K562 (cell line): Measurements from ENCODE around the gene MOCOS. TPM values are rescaled to one million over a fixed set of nuclear protein-coding genes. Genes with fewer than 3 reads are reported as not detected.
A peak's percentile ranks its signal among the peaks of the same experiment; 100 is the strongest.

Experiments
- ATAC-seq: fragments of 200-7000 bp; cut with Tn5 transposase; 3 replicates; pipeline ENCODE4 v1.9.1; 2020; ENCODE audit warnings: moderate library complexity
- BruUV-seq: library from RNA; stranded (reverse); fragments of 400-500 nt; replicated peaks from 2 replicates; lab custom pipeline; 2021; lab: Mats Ljungman, UMichigan
- CTCF ChIA-PET: fragments of 300-600 bp; formaldehyde crosslinking; extraction: SDS; loops from one replicate; lab custom pipeline; 2021; ENCODE audit warnings: low intra/inter-chr PET ratio; lab: Yijun Ruan, JAX
- POLR2A ChIA-PET: fragments of 300-600, 350-650 bp; sonication (Branson Sonifier 250); formaldehyde crosslinking; extraction: SDS; loops from one replicate; lab custom pipeline; 2021; ENCODE audit warnings: antibody characterized with exemption, inconsistent platforms; lab: Yijun Ruan, JAX
- DNase-seq, 4 experiments: peaks; one replicate each; pipeline versions ENCODE4 v3.0.0 to v3.0.0-alpha.2; 2011 to 2018; ENCODE audit warnings: low spot score in 3 of 4, mixed read lengths in 3 of 4; ENCODE audit errors: extremely low read depth in 1 of 4
- FAIRE-seq: peaks from 2 replicates; lab custom pipeline; 2011; peaks lifted over from hg19 to GRCh38; lab: Jason Lieb, UNC
- H2AFZ ChIP-seq: 2 replicates; pipeline ENCODE4 v1.6.0; 2011; ENCODE audit warnings: low read depth, low read length, control low read depth, inconsistent platforms
- H3K27ac ChIP-seq: fragments of 200-600 bp; 3 replicates; pipeline ENCODE4 v1.8.0; 2011; ENCODE audit warnings: low read depth, mild to moderate bottlenecking, control low read depth, inconsistent platforms, low read length, moderate library complexity, mixed read lengths; ENCODE audit errors: extremely low read depth
- H3K27me3 ChIP-seq, 2 experiments: fragments of 300-600 bp in 1 of 2; 2 replicates in 1 of 2; 3 replicates in 1 of 2; pipeline versions ENCODE4 v1.6.0 to v1.8.0; 2011; ENCODE audit warnings: inconsistent platforms in 2 of 2, low read length in 2 of 2, mild to moderate bottlenecking in 1 of 2, mixed read lengths in 1 of 2, moderate library complexity in 1 of 2; ENCODE audit not compliant: control insufficient read depth in 2 of 2, insufficient read depth in 2 of 2
- H3K36me3 ChIP-seq: fragments of 300-600 bp; 3 replicates; pipeline ENCODE4 v1.8.0; 2011; ENCODE audit warnings: mild to moderate bottlenecking, low read length, inconsistent platforms; ENCODE audit not compliant: control insufficient read depth, insufficient read depth
- H3K4me1 ChIP-seq, 2 experiments: fragments of 200-600 bp in 1 of 2; replicated peaks in 1 of 2; 2 replicates in 1 of 2; 3 replicates in 1 of 2; pipeline versions ENCODE4 v1.5.1 to v1.8.0; 2011; ENCODE audit warnings: inconsistent platforms in 2 of 2, low read length in 2 of 2, mild to moderate bottlenecking in 1 of 2, mixed read lengths in 1 of 2, moderate library complexity in 1 of 2; ENCODE audit not compliant: control insufficient read depth in 2 of 2, insufficient read depth in 2 of 2
- H3K4me2 ChIP-seq: 2 replicates; pipeline ENCODE4 v1.6.1; 2011; ENCODE audit warnings: low read length, control low read depth, inconsistent platforms, mixed read lengths; ENCODE audit not compliant: insufficient read depth
- H3K4me3 ChIP-seq: fragments of 200-600 bp; sonication (generic), shearing (Covaris generic); 2 replicates; pipeline ENCODE4 v1.5.1; 2016; ENCODE audit warnings: control low read depth, inconsistent platforms
- H3K79me2 ChIP-seq: fragments of 200-600 bp; 3 replicates; pipeline ENCODE4 v1.8.0; 2011; ENCODE audit warnings: low read length, inconsistent platforms; ENCODE audit not compliant: control insufficient read depth, insufficient read depth
- H3K9ac ChIP-seq, 2 experiments: 2 replicates each; pipeline versions ENCODE4 v1.6.0 to v1.6.1; 2011; ENCODE audit warnings: low read depth in 2 of 2, low read length in 2 of 2, control low read depth in 1 of 2, inconsistent platforms in 1 of 2, mild to moderate bottlenecking in 1 of 2, mixed read lengths in 1 of 2; ENCODE audit not compliant: insufficient read depth in 1 of 2
- H3K9me1 ChIP-seq: one replicate; pipeline ENCODE4 v1.6.0; 2011; ENCODE audit warnings: inconsistent platforms, mild to moderate bottlenecking, low read length, moderate library complexity; ENCODE audit not compliant: control insufficient read depth, insufficient read depth
- H3K9me3 ChIP-seq: replicated peaks from 2 replicates; pipeline ENCODE4 v1.5.1; 2011; ENCODE audit warnings: low read depth, low read length, inconsistent platforms; ENCODE audit not compliant: control insufficient read depth, insufficient read depth
- H4K20me1 ChIP-seq: replicated peaks from 2 replicates; pipeline ENCODE4 v1.6.1; 2011; ENCODE audit warnings: low read length, inconsistent platforms, mixed read lengths; ENCODE audit not compliant: control insufficient read depth, insufficient read depth
- C11orf30 ChIP-seq: fragments of 450-650 bp; IDR thresholded peaks from 2 replicates; pipeline ENCODE4 v1.6.1; 2016; ENCODE audit warnings: low read depth, mild to moderate bottlenecking
- KDM2B ChIP-seq: fragments of 250-450 bp; sonication (Bioruptor Pico); IDR thresholded peaks from 2 replicates; pipeline ENCODE4 v1.8.0; 2021; ENCODE audit warnings: mild to moderate bottlenecking, moderate library complexity
- MCM2 ChIP-seq: fragments of 450-650 bp; IDR thresholded peaks from 2 replicates; pipeline ENCODE4 v1.6.1; 2017; ENCODE audit warnings: low read depth, mild to moderate bottlenecking
- NBN ChIP-seq: fragments of 450-650 bp; IDR thresholded peaks from 2 replicates; pipeline ENCODE4 v1.6.1; 2016; ENCODE audit warnings: low read depth, mild to moderate bottlenecking
- NCOA1 ChIP-seq: fragments of 450-650 bp; IDR thresholded peaks from 2 replicates; pipeline ENCODE4 v1.6.1; 2016; ENCODE audit warnings: low read depth
- NFIX ChIP-seq: fragments of 250-450 bp; sonication (Bioruptor Pico); IDR thresholded peaks from 2 replicates; pipeline ENCODE4 v1.4.0; 2020; ENCODE audit warnings: low read depth, mild to moderate bottlenecking, moderate library complexity
- PCBP2 ChIP-seq: fragments of 200-400 bp; formaldehyde crosslinking; IDR thresholded peaks from 2 replicates; pipeline ENCODE4 v1.6.1; 2018; ENCODE audit warnings: low read length, low read depth, mild to moderate bottlenecking, moderate library complexity; ENCODE audit not compliant: poor library complexity, severe bottlenecking
- PTBP1 ChIP-seq: fragments of 200-400 bp; formaldehyde crosslinking; IDR thresholded peaks from 2 replicates; pipeline ENCODE4 v1.6.1; 2017; ENCODE audit warnings: low read depth, low read length
- PTTG1 ChIP-seq: fragments of 450-650 bp; IDR thresholded peaks from 2 replicates; pipeline ENCODE4 v1.6.1; 2016; ENCODE audit warnings: low read depth, mild to moderate bottlenecking, missing genetic modification characterization, missing compliant biosample characterization
- RBM22 ChIP-seq: fragments of 200-400 bp; formaldehyde crosslinking; IDR thresholded peaks from 2 replicates; pipeline ENCODE4 v1.6.1; 2018; ENCODE audit warnings: low read length, low read depth; ENCODE audit not compliant: poor library complexity, severe bottlenecking
- RBM25 ChIP-seq: fragments of 200-400 bp; formaldehyde crosslinking; IDR thresholded peaks from 2 replicates; pipeline ENCODE4 v1.6.1; 2018; ENCODE audit warnings: low read length, low read depth, moderate library complexity; ENCODE audit not compliant: severe bottlenecking
- RUNX1 ChIP-seq: sonication (generic); IDR thresholded peaks from 2 replicates; pipeline ENCODE4 v1.6.1; 2016; ENCODE audit warnings: antibody characterized with exemption, low read depth
- TEAD1 ChIP-seq, 2 experiments: fragments of 450-650 bp in 1 of 2; sonication (generic) in 1 of 2; formaldehyde crosslinking; IDR thresholded peaks; 2 replicates each; pipeline versions ENCODE4 v1.4.0 to v1.8.0; 2020 to 2022; ENCODE audit warnings: mild to moderate bottlenecking in 2 of 2, missing genetic modification reagents in 1 of 2
- ZNF551 ChIP-seq: fragments of 250-450 bp; sonication (Bioruptor Pico); IDR thresholded peaks from 2 replicates; pipeline ENCODE4 v1.5.0; 2021; ENCODE audit warnings: mild to moderate bottlenecking, moderate library complexity
- ZNF586 ChIP-seq: fragments of 450-650 bp; formaldehyde crosslinking; conservative IDR thresholded peaks from 2 replicates; pipeline ENCODE4 v1.4.0; 2020; ENCODE audit warnings: mild to moderate bottlenecking, moderate library complexity
- ZNF668 ChIP-seq: fragments of 250-450 bp; sonication (Bioruptor Pico); IDR thresholded peaks from 2 replicates; pipeline ENCODE4 v1.8.0; 2022; ENCODE audit warnings: mild to moderate bottlenecking, inconsistent platforms
- WGBS: fragments of 100-300 bp; shearing (Covaris generic); methylation state at CpG from one replicate; pipeline ENCODE4 v1.1.6; 2016; ENCODE audit warnings: low coverage, mixed read lengths; ENCODE audit not compliant: insufficient coverage; ENCODE audit errors: missing lambda C conversion rate; 5-methylcytosine and 5-hydroxymethylcytosine counted together
- in situ Hi-C: fragments of 300-500 bp; cut with MboI; formaldehyde crosslinking; loops from 4 replicates; pipeline ENCODE4 v1.15.0; 2018; ENCODE audit warnings: inconsistent platforms, mixed read lengths
- intact Hi-C: fragments of 100-400 bp; cut with micrococcal nuclease; formaldehyde crosslinking; loops from 2 replicates; pipeline ENCODE4 v1.14.2; 2022
- polyA plus RNA-seq, 8 experiments: library from polyadenylated mRNA; depleted of rRNA in 4 of 8; stranded (reverse) in 5 of 8; unstranded in 3 of 8; fragments of >200 nt; fragmentation: Nextera tagmentation in 2 of 8; fragmentation: Illumina TruSeq in 1 of 8; extraction: Ambion mirVana in 2 of 8; extraction: Trizol in 1 of 8; gene quantifications; 2 replicates each; pipeline versions ENCODE4 v1.2.1 to v1.2.3, GENCODE V29; 2011 to 2014; ENCODE audit warnings: inconsistent platforms in 1 of 8, missing spikeins in 1 of 8
- total RNA-seq, 7 experiments: library from RNA; depleted of rRNA in 6 of 7; stranded (reverse); fragments of >200 nt in 6 of 7; fragmentation: Illumina TruSeq in 2 of 7; extraction: Trizol in 2 of 7; gene quantifications; 2 replicates each; pipeline versions ENCODE4 v1.2.1 to v1.2.3, GENCODE V29; 2011 to 2021; ENCODE audit warnings: low replicate concordance in 1 of 7
- TF ChIP-seq, protein P1 (sequence below): fragments of 450-650 bp; IDR thresholded peaks from 2 replicates; pipeline ENCODE4 v1.6.1; 2016; ENCODE audit warnings: borderline replicate concordance
- TF ChIP-seq, protein P2 (sequence below): fragments of 250-450 bp; sonication (Bioruptor Pico); IDR thresholded peaks from 2 replicates; pipeline ENCODE4 v1.8.0; 2022; ENCODE audit warnings: moderate library complexity, mild to moderate bottlenecking, inconsistent platforms

The MOCOS gene
- total and polyA plus RNA-seq, 9 of the 15 experiments (the other 6 are each of a cell fraction or from before 2014, with no cell fraction given): 4.5 to 12.4 (median 9.1) TPM

- peaks cover 0 to 14% of the 10 kb centered on the region in 2 experiments; a peak in 4 of 5 replicates for H3K4me1 ChIP-seq
- H3K27me3 ChIP-seq: no peaks in the 10 kb centered on the region
- no TSS peak for BruUV-seq
- no peaks in the 10 kb centered on the region for H3K9me3 ChIP-seq
- H2AFZ ChIP-seq: no peak overlapping the region
- H4K20me1 ChIP-seq: no peaks in the 10 kb centered on the region
- H3K4me3 ChIP-seq: no peak overlapping the region
- no peak overlapping the region for H3K27ac ChIP-seq
- peaks cover 42% of the 10 kb centered on the region for H3K36me3 ChIP-seq
- TF ChIP-seq PTTG1 (tag) (no peak), NCOA1 (no peak), TEAD1 (CRISPR knock-in tag; IDR thresholded peaks at IDR 0.05) (no peak), ZNF551 (no peak), ZNF586 (CRISPR knock-in tag) (no peak), MCM2 (no peak), C11orf30 (no peak), PCBP2 (no peak), RUNX1 (no peak), RBM22 (no peak), PTBP1 (no peak), RBM25 (no peak), NFIX (CRISPR knock-in tag) (no peak), KDM2B (CRISPR knock-in tag) (no peak), NBN (no peak), ZNF668 (CRISPR knock-in tag) (no peak)
- TF ChIP-seq, protein P1, sequence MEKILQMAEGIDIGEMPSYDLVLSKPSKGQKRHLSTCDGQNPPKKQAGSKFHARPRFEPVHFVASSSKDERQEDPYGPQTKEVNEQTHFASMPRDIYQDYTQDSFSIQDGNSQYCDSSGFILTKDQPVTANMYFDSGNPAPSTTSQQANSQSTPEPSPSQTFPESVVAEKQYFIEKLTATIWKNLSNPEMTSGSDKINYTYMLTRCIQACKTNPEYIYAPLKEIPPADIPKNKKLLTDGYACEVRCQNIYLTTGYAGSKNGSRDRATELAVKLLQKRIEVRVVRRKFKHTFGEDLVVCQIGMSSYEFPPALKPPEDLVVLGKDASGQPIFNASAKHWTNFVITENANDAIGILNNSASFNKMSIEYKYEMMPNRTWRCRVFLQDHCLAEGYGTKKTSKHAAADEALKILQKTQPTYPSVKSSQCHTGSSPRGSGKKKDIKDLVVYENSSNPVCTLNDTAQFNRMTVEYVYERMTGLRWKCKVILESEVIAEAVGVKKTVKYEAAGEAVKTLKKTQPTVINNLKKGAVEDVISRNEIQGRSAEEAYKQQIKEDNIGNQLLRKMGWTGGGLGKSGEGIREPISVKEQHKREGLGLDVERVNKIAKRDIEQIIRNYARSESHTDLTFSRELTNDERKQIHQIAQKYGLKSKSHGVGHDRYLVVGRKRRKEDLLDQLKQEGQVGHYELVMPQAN: no peak
- TF ChIP-seq, protein P2, sequence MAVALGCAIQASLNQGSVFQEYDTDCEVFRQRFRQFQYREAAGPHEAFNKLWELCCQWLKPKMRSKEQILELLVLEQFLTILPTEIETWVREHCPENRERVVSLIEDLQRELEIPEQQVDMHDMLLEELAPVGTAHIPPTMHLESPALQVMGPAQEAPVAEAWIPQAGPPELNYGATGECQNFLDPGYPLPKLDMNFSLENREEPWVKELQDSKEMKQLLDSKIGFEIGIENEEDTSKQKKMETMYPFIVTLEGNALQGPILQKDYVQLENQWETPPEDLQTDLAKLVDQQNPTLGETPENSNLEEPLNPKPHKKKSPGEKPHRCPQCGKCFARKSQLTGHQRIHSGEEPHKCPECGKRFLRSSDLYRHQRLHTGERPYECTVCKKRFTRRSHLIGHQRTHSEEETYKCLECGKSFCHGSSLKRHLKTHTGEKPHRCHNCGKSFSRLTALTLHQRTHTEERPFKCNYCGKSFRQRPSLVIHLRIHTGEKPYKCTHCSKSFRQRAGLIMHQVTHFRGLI (CRISPR knock-in tag): no peak
- 61% methylated on average over 3 of the region's 3 CpGs for WGBS
- no peak overlapping the region for H3K4me2 ChIP-seq
- DNase-seq (no peak), ATAC-seq (peak; percentile 9), FAIRE-seq (no peak)
- CTCF ChIA-PET: no interaction called here
- no peaks in the 10 kb centered on the region for H3K9me1 ChIP-seq
- no peaks in the 10 kb centered on the region for H3K79me2 ChIP-seq
- in situ Hi-C loops: no loop called here
- no peak overlapping the region for H3K9ac ChIP-seq
- POLR2A ChIA-PET: interaction anchor here (0.9 kb wide), 1 partner anchor 9 kb away, joined by 3 read pairs; no protein-coding TSS in a partner anchor
- intact Hi-C loops: no loop called here
Observed at GRCh38 chr18:36177913-36178312, 9.4 kb upstream of the MOCOS start.
